PC-9 (cell line): ENCODE results near the gene TRAF3IP1.

Source experiments
- CTCF ChIP-seq: fragments of 200-600 bp; sonication (generic); conservative IDR thresholded peaks from 2 replicates; pipeline ENCODE4 v1.6.1; 2017; ENCODE audit warnings: mixed run types, antibody characterized with exemption, mild to moderate bottlenecking, moderate library complexity
- EZH2 ChIP-seq: fragments of 200-600 bp; sonication (generic); IDR thresholded peaks from 2 replicates; pipeline ENCODE4 v1.8.0; 2017; ENCODE audit warnings: antibody characterized with exemption, low read depth

GRCh38 chr2:238418999-238419546 is 98.8 kb downstream of the TRAF3IP1 start:
- TF ChIP-seq CTCF: no peak
- no peak for TF ChIP-seq EZH2
